Measurements from ENCODE around the gene CZIB. TPM values are rescaled to one million over a fixed set of nuclear protein-coding genes. Genes with fewer than 3 reads are reported as not detected.

The CZIB gene
- total and polyA plus RNA-seq, 2 of the 4 experiments (the other 2 are of a cell fraction): 41.0 to 58.9 TPM

DNA sequence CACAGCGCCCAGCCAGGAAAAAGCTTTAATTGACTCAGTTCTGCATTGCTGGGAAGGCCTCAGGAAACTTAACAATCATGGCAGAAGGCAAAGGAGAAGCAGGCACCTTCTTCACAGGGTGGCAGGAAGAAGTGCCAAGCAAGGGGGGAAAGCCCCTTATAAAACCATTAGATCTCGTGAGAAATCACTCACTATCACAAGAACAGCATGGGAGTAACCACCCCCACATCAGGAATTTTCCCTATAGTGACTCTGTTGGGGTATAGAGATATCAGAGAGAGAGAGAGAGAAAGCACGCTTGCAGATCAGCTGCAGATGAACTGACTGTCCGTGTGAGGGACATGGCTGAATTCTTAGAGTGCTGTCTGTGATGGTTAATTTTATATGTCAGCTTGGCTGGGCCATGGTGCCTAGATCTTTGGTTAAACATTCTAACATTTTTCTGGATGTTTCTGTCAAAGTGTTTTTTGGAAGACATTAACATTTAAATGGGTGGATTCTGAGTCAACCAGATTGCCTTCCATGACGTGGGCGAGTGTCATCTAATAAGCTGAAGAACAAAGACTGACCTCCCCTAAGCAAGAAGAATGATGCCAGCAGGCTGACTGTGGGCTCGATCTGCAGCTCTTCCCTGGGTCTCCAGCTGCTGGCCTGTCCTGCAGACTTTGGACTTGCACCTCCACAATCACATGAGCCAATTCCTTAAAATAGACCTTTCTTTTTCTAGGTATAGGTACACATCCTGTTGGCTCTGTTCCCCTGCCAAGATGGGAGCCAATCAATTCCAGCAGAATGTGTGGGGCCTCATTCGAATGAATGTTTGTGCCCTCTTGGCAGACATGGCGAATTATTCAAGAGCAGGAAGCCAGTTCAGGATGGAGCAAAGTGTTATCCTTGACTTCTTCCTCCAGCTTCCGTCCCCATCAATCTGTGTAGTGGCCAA, 45.2 kb downstream of the CZIB start (continued):
- TF ChIP-seq RFX5 (IDR thresholded peaks at IDR 0.05; ENCODE audit: low read depth, low read length) (no peak), MAFK (IDR thresholded peaks at IDR 0.05; ENCODE audit: low read depth, low read length) (no peak), CEBPB (IDR thresholded peaks at IDR 0.05; ENCODE audit: low read depth, low read length) (no peak)

DNA sequence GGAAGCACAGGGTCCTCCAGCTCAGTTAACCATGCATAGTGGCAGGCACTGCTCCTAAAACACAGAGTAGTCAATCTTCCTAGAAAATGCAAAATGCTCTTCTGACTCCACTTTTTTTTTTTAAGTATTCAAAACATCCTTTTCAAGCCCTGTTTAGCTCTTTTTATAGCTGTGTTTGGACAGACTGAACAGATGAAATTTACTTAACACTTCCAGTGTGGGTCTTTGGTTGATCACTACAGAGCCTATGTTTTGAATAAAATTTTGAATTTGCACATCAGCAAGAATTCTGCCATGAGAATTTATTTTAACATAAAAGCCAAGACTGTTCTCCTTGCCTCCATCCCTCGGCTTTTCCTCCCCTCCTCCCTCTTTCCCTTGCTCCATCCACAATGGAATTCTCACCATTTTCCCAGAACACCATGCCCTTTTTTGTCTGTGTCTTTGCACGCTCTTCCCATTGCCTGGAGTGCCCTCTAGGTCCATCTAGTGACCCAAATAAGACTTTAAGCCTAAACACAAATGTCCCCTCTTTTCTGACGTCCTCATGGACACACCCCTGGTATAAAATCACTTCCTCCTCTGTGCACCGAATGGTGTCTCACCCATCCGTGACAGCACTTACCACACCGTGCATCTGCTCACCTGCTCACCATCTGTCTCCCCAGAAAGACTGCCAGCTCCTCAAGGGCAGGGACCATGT, 47.9 kb downstream of the CZIB start:
- TF ChIP-seq, protein P1, sequence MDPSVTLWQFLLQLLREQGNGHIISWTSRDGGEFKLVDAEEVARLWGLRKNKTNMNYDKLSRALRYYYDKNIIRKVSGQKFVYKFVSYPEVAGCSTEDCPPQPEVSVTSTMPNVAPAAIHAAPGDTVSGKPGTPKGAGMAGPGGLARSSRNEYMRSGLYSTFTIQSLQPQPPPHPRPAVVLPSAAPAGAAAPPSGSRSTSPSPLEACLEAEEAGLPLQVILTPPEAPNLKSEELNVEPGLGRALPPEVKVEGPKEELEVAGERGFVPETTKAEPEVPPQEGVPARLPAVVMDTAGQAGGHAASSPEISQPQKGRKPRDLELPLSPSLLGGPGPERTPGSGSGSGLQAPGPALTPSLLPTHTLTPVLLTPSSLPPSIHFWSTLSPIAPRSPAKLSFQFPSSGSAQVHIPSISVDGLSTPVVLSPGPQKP (IDR thresholded peaks at IDR 0.05; ENCODE audit: borderline replicate concordance, low read depth, low read length): no peak
- TF ChIP-seq RAD21 (IDR thresholded peaks at IDR 0.05; ENCODE audit: low read length): peak; percentile 36
- no peak for TF ChIP-seq RFX5 (IDR thresholded peaks at IDR 0.05; ENCODE audit: low read depth, low read length)
- TF ChIP-seq, protein P2, sequence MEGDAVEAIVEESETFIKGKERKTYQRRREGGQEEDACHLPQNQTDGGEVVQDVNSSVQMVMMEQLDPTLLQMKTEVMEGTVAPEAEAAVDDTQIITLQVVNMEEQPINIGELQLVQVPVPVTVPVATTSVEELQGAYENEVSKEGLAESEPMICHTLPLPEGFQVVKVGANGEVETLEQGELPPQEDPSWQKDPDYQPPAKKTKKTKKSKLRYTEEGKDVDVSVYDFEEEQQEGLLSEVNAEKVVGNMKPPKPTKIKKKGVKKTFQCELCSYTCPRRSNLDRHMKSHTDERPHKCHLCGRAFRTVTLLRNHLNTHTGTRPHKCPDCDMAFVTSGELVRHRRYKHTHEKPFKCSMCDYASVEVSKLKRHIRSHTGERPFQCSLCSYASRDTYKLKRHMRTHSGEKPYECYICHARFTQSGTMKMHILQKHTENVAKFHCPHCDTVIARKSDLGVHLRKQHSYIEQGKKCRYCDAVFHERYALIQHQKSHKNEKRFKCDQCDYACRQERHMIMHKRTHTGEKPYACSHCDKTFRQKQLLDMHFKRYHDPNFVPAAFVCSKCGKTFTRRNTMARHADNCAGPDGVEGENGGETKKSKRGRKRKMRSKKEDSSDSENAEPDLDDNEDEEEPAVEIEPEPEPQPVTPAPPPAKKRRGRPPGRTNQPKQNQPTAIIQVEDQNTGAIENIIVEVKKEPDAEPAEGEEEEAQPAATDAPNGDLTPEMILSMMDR (conservative IDR thresholded peaks at IDR 0.05; ENCODE audit: low read depth, low read length): 0 out of 2 replicates have a peak, but pooled peaks have one; percentile 9
- no peak for TF ChIP-seq MXI1 (IDR thresholded peaks at IDR 0.05; ENCODE audit: borderline replicate concordance, low read depth, low read length)
- no peak for TF ChIP-seq FOS (IDR thresholded peaks at IDR 0.05; ENCODE audit: low read depth, low read length)
- H2AK9ac ChIP-seq (replicated peaks; ENCODE audit: low read depth, low read length, poor library complexity): peak overlapping the region; percentile 89

More for the DNA sequence above, 47.9 kb downstream of the CZIB start:
- H3K18ac ChIP-seq (ENCODE audit: low read depth, low read length): peak overlapping the region; percentile 95
- H2BK5ac ChIP-seq (ENCODE audit: low read depth, low read length, poor library complexity, severe bottlenecking): no peak overlapping the region
- WGBS, 2 experiments (ENCODE audit: extremely low coverage in 2 of 2, insufficient read length in 1 of 2): 50% methylated on average over 3 of the region's 6 CpGs; no CpG with 5 or more reads in 1 of the 2 experiments
- dilution Hi-C loops (cut with HindIII; ENCODE audit: low sequenced_read_pairs, unreplicated experiment): no loop called here
- DNase-seq (no peak), ATAC-seq (ENCODE audit: low read depth) (peak; percentile 18)
- H3K4me1 ChIP-seq (ENCODE audit: control insufficient read depth, insufficient read depth, low read length): peaks cover 23% of the 10 kb centered on the region
- no peaks in the 10 kb centered on the region for H3K36me3 ChIP-seq (ENCODE audit: control insufficient read depth, insufficient read depth, low read length)
- H3K27me3 ChIP-seq (ENCODE audit: control insufficient read depth, insufficient read depth, low read length): no peaks in the 10 kb centered on the region
- no peaks in the 10 kb centered on the region for H3K9me3 ChIP-seq (ENCODE audit: control insufficient read depth, insufficient read depth, low read length)
- H4K8ac ChIP-seq (ENCODE audit: low read depth in 2 of 2, low read length in 2 of 2): peak overlapping the region; percentile 22 to 67; a peak in 3 of 4 replicates
- BruUV-seq (replicated peaks): no TSS peak
- H3K9ac ChIP-seq (ENCODE audit: low read depth, low read length): no peak overlapping the region
- H4K5ac ChIP-seq (ENCODE audit: low read depth, low read length): peak overlapping the region; percentile 91
- no peaks in the 10 kb centered on the region for H4K20me1 ChIP-seq (ENCODE audit: insufficient read depth, low read length)
- H3K4me3 ChIP-seq (ENCODE audit: insufficient read depth, low read depth, low read length): no peak overlapping the region
- H3K79me1 ChIP-seq (ENCODE audit: low read depth in 1 of 2, low read length in 2 of 2): no peaks in the 10 kb centered on the region
- H2BK15ac ChIP-seq (ENCODE audit: low read depth, low read length): peak overlapping the region; percentile 35; the same call in 2 of the 3 replicates
- in situ Hi-C loops (cut with MboI; ENCODE audit: low sequenced_read_pairs): no loop called here
- H3K4me2 ChIP-seq (ENCODE audit: low read depth, low read length): no peak overlapping the region
- H3K9me1 ChIP-seq (ENCODE audit: insufficient read depth, low read length): peaks cover 19% of the 10 kb centered on the region
- H3K4ac ChIP-seq (ENCODE audit: low read depth, low read length): peak overlapping the region; percentile 95
- peak overlapping the region; percentile 90 for H3K14ac ChIP-seq (replicated peaks; ENCODE audit: low read depth, low read length)
- peak overlapping the region; percentile 95 for H2AK5ac ChIP-seq (ENCODE audit: low read depth, low read length)
- intact Hi-C loops (cut with micrococcal nuclease): no loop called here
- CTCF ChIA-PET: interaction anchor here (0.6 kb wide), 1 partner anchor 640 kb away, joined by 6 read pairs; no protein-coding TSS in a partner anchor
- peak overlapping the region; percentile 13; the same call in 1 of the 2 replicates for H3K27ac ChIP-seq (ENCODE audit: insufficient read depth, low read length)
- H2AFZ ChIP-seq (replicated peaks; ENCODE audit: low read length, poor library complexity): peak overlapping the region; percentile 40
- H4K91ac ChIP-seq (ENCODE audit: insufficient read depth, low read depth, low read length): peak overlapping the region; percentile 65
- POLR2A ChIA-PET (ENCODE audit: unreplicated experiment): no interaction called here
- peak overlapping the region; percentile 97 for H2BK120ac ChIP-seq (ENCODE audit: low read depth, low read length)
- H2BK20ac ChIP-seq (ENCODE audit: low read depth, low read length): peak overlapping the region; percentile 95
- H3K23ac ChIP-seq (ENCODE audit: low read depth, low read length): peak overlapping the region; percentile 70
- H3K56ac ChIP-seq (ENCODE audit: extremely low read depth, insufficient read depth, low read length): no peak overlapping the region

Data from IMR-90 (cell line).